Right lobe of liver (tissue), 6 donors: ENCODE data around the gene GFI1B. TPM values are rescaled to one million over a fixed set of nuclear protein-coding genes. Genes with fewer than 3 reads are reported as not detected.

ENCODE experiments used
- ATAC-seq, 4 donors: fragments of 200-7000 bp; cut with Tn5 transposase; one replicate each; pipeline ENCODE4 v1.9.1; 2020; ENCODE audit warnings: mild to moderate bottlenecking in 4 of 4, moderate library complexity in 4 of 4
- DNase-seq, 3 donors: peaks; one replicate each; pipeline ENCODE4 v3.0.0-alpha.2; 2020
- H3K27ac ChIP-seq, 3 donors: fragments of 200-600 bp; one replicate each; pipeline ENCODE4 v1.8.0; 2022
- H3K27me3 ChIP-seq, 2 donors: fragments of 200-600 bp; one replicate each; pipeline ENCODE4 v1.8.0; 2022
- H3K36me3 ChIP-seq, 4 donors: fragments of 200-600 bp; sonication (generic) in 1 of 4; one replicate each; pipeline versions ENCODE4 v1.5.1 to v1.8.0; 2017 to 2022; ENCODE audit warnings: control low read depth in 1 of 4
- H3K4me1 ChIP-seq, 4 donors: fragments of 200-600 bp; sonication (generic) in 1 of 4; one replicate each; pipeline versions ENCODE4 v1.5.1 to v1.8.0; 2017 to 2022; ENCODE audit warnings: control low read depth in 1 of 4
- H3K4me3 ChIP-seq, 3 donors: fragments of 200-600 bp; one replicate each; pipeline ENCODE4 v1.8.0; 2022
- H3K9me3 ChIP-seq, 4 donors: fragments of 200-600 bp; sonication (generic) in 1 of 4; one replicate each; pipeline versions ENCODE4 v1.5.1 to v1.8.0; 2017 to 2022; ENCODE audit warnings: control low read depth in 1 of 4
- POLR2A ChIP-seq: fragments of 450-650 bp; IDR thresholded peaks from one replicate; pipeline ENCODE4 v1.6.1; 2017; ENCODE audit warnings: antibody characterized with exemption, mild to moderate bottlenecking
- WGBS: methylation state at CpG from one replicate; pipeline ENCODE4 v1.1.6; 2018; ENCODE audit warnings: low coverage, low lambda C conversion rate; ENCODE audit not compliant: insufficient coverage; ENCODE audit errors: missing lambda C conversion rate; 5-methylcytosine and 5-hydroxymethylcytosine counted together
- intact Hi-C, 2 donors: fragments of 100-400 bp; cut with DNase I; formaldehyde crosslinking; loops; one replicate each; pipeline versions ENCODE4 v1.11.2 to v1.14.1; 2022
- total RNA-seq, 6 experiments: library from RNA; depleted of rRNA in 2 of 6; stranded (reverse); fragments of >200 nt in 2 of 6; fragmentation: NEBNext Ultra II Directional in 3 of 6; extraction: Animal tissue kit (Norgen Biotek cat#: 25700) in 3 of 6; gene quantifications; one replicate each; pipeline versions ENCODE4 v1.1.0 to v1.2.4, GENCODE V29; 2016 to 2023
- TF ChIP-seq, protein P1 (sequence below), 4 donors: fragments of 200-600 bp in 3 of 4; fragments of 450-650 bp in 1 of 4; IDR thresholded peaks; one replicate each; pipeline versions ENCODE4 v1.5.1 to v1.8.0; 2016 to 2022; ENCODE audit warnings: antibody characterized with exemption in 4 of 4, mild to moderate bottlenecking in 2 of 4
- donor health status: DM: no; HTN: yes; CAD: no.
- donor health status: DM: no; HTN: no; CAD: no.
- donor health status: DM: no; HTN: no; CAD: no.
- donor health status: DM: no; HTN: yes; CAD: no.
- donor health status: DM: no; HTN: yes; CAD: no.

Gene GFI1B
- total RNA-seq, 6 experiments from 2014 or later: 0.24 to 0.64 (median 0.39) TPM; not detected in 3

DNA sequence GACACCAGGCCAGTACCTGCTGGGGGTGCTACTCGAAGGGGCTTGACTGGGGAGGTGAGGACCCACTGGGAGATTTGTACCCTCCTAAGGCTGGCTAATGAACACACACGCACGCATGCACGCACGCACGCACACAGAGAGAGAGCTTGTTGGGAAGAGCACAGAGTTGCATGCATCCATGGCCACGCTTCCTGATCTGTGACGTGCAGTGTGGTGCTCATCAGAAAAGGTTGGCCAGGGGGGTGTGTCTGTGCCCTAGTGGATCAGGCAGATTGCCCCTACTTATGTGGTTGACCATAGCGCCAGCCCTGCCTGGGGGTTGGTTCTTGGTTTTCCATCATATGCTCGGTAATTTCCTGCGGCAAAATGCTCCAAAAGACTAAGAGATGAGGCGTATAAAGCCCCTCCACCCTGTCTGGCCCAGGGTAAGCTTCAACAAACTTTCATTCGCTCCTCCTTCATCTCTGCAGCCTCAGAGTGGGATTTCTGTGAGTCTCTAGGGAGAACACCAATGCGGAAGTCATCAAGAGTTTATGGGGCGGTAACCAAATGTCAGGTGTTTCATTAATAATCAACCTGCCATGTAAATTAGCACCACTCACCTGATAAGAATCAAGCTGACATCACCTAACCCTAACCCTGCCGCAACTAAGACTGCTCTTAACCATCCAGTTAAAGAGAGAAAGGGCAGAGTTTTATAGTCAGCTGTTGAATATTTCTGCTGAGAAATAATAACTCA, 8.0 kb upstream of the GFI1B start:
- Histone ChIP-seq H3K4me3 (no peak overlapping the region), H3K36me3 (no peaks in the 10 kb centered on the region), H3K4me1 (peaks cover 0 to 6% (median 0%) of the 10 kb centered on the region in 4 donors), H3K27me3 (no peaks in the 10 kb centered on the region), H3K27ac (no peak overlapping the region), H3K9me3 (no peaks in the 10 kb centered on the region)
- intact Hi-C loops: no loop called here
- no peak for TF ChIP-seq POLR2A
- TF ChIP-seq, protein P1, sequence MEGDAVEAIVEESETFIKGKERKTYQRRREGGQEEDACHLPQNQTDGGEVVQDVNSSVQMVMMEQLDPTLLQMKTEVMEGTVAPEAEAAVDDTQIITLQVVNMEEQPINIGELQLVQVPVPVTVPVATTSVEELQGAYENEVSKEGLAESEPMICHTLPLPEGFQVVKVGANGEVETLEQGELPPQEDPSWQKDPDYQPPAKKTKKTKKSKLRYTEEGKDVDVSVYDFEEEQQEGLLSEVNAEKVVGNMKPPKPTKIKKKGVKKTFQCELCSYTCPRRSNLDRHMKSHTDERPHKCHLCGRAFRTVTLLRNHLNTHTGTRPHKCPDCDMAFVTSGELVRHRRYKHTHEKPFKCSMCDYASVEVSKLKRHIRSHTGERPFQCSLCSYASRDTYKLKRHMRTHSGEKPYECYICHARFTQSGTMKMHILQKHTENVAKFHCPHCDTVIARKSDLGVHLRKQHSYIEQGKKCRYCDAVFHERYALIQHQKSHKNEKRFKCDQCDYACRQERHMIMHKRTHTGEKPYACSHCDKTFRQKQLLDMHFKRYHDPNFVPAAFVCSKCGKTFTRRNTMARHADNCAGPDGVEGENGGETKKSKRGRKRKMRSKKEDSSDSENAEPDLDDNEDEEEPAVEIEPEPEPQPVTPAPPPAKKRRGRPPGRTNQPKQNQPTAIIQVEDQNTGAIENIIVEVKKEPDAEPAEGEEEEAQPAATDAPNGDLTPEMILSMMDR (IDR thresholded peaks at IDR 0.05): no peak
- ATAC-seq: no peak
- no peak for DNase-seq
- WGBS: 61% methylated on average over 5 of the region's 16 CpGs

DNA sequence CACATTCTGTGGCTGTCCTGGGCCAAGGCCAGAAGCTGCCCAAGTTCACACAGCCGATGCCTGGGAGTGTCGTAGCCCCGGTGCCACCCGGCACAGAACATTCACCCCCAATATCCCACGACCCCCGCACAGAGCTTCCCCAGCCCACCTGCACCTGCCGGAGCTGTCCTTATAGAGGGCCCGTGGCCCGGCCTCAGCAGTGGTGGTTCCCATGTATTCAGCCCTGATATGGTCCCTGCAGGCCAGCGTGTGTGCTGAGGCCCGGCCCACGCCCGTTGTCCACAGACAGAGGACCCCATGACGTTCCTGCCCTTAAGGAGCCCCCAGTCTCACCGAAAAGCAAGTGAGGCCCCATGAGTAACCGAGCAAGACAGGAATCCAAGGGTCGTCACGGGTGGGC, 5.3 kb upstream of the GFI1B start:
- DNase-seq: no peak
- Histone ChIP-seq H3K27me3 (no peaks in the 10 kb centered on the region), H3K9me3 (no peaks in the 10 kb centered on the region), H3K27ac (no peak overlapping the region), H3K4me1 (peaks cover 0 to 6% (median 0%) of the 10 kb centered on the region in 4 donors), H3K4me3 (no peak overlapping the region), H3K36me3 (no peaks in the 10 kb centered on the region)
- WGBS: 80% methylated on average over 1 of the region's 18 CpGs
- ATAC-seq: peak in 2 of 4 donors; percentile 11 to 15
- intact Hi-C loops: no loop called here
- TF ChIP-seq POLR2A: no peak
- TF ChIP-seq, protein P1 (IDR thresholded peaks at IDR 0.05): no peak

DNA sequence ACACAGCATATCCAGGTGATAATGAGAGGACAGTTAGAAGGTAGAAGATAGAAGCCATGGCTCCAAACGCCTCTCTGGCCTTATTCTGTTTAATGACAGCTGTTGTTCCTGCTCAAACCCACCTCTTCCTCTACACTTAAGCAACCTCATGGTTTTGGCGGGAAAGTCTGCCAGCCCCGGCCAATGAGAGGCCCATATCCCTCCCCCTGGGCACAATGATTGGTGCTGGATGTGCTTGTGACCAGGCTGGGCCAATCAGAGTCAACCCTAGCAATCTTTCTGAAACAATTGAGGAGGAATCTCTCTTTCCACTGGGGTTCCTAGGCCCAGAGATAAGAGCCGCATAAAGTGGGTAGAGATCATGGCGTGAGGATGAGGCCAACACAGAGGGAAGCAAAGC, 4.8 kb upstream of the GFI1B start:
- Histone ChIP-seq H3K4me1 (peaks cover 0 to 6% (median 0%) of the 10 kb centered on the region in 4 donors), H3K4me3 (no peak overlapping the region), H3K9me3 (no peaks in the 10 kb centered on the region), H3K27me3 (no peaks in the 10 kb centered on the region), H3K36me3 (no peaks in the 10 kb centered on the region), H3K27ac (no peak overlapping the region)
- intact Hi-C loops: no loop called here
- no peak for DNase-seq
- 79% methylated on average over 4 of the region's 5 CpGs for WGBS
- TF ChIP-seq, protein P1 (IDR thresholded peaks at IDR 0.05): no peak
- no peak for TF ChIP-seq POLR2A
- ATAC-seq: no peak

DNA sequence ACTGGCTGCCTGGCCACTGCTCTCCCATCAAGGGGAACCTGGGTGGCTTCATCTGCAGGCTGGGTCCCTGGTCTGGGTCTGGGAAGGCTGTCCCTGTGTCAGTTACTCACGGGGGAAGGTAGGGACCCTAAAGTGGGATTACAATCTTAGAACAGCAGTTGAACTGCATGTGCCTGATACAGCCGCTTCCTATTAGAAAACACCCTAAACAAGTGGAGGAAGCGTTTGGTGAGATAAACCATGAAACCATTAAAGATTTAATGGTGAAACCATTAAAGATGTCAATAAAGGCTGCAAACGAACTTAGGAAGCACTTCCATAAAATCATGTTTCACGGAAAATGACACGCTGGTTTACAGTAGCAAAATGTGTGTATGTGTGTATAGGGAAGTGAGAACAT, 2.5 kb upstream of the GFI1B start:
- no peak for TF ChIP-seq POLR2A
- TF ChIP-seq, protein P1 (IDR thresholded peaks at IDR 0.05): no peak
- 42% methylated on average over 6 of the region's 6 CpGs for WGBS
- Histone ChIP-seq H3K27ac (no peak overlapping the region), H3K4me1 (peaks cover 0 to 6% (median 0%) of the 10 kb centered on the region in 4 donors), H3K9me3 (no peaks in the 10 kb centered on the region), H3K4me3 (no peak overlapping the region), H3K36me3 (no peaks in the 10 kb centered on the region), H3K27me3 (no peaks in the 10 kb centered on the region)
- ATAC-seq (no peak), DNase-seq (no peak)
- intact Hi-C loops: no loop called here
